ENCODE measurements around the gene ADRA2B.

ADRA2B gene

GRCh38 chr2:96119389-96119751, 3.0 kb upstream of the ADRA2B start:
- Histone ChIP-seq H3K9ac (ENCODE audit: low read depth, low read length) (no peak overlapping the region), H3K36me3 (ENCODE audit: insufficient read depth, low read depth, low read length) (no peaks in the 10 kb centered on the region), H3K9me3 (ENCODE audit: insufficient read depth, low read depth, low read length) (no peaks in the 10 kb centered on the region), H3K27me3 (ENCODE audit: insufficient read depth, low read length) (peaks cover 68% of the 10 kb centered on the region), H3K4me3 (ENCODE audit: low read length) (no peak overlapping the region), H3K4me1 (ENCODE audit: insufficient read depth, low read length) (no peaks in the 10 kb centered on the region), H3K27ac (ENCODE audit: low read length) (no peak overlapping the region)

DNA sequence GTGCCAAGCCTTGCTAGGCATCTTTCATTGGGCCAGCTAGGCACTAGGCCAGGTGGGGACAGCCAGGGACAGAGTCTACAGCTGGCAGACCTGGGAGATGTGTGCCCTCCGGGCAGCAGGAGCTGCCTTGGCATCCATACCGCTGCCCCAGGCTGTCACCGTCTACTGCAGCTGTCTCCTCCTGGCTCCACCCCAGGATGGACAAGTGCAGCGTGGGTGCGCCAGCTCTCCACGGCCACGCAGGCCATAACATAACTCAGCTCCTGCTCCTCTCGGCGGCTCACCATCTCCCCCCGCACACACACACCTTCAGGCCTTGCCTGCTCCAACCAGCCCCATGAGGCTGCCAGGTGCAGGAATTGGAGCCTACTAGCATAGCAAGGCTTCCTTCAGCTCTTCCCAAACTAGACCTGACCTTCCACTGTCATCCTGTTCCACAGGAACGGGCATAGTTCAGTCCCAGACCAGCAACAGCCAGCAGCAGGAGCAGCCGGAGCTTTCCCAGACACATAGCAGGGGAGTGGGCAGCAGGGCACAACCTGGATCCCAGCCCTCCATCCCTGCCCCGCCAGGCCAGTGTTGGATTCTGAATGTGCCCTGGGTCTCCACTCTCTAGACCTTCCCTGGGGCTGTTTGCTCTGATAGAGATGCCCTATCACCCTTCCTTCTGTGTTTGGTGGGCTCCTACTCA, 2.5 kb upstream of the ADRA2B start:
- H3K27ac ChIP-seq (ENCODE audit: low read length): no peak overlapping the region
- H3K4me1 ChIP-seq (ENCODE audit: insufficient read depth, low read length): no peaks in the 10 kb centered on the region
- H3K9me3 ChIP-seq (ENCODE audit: insufficient read depth, low read depth, low read length): no peaks in the 10 kb centered on the region
- no peaks in the 10 kb centered on the region for H3K36me3 ChIP-seq (ENCODE audit: insufficient read depth, low read depth, low read length)
- peaks cover 69% of the 10 kb centered on the region for H3K27me3 ChIP-seq (ENCODE audit: insufficient read depth, low read length)
- no peak overlapping the region for H3K9ac ChIP-seq (ENCODE audit: low read depth, low read length)
- no peak overlapping the region for H3K4me3 ChIP-seq (ENCODE audit: low read length)

DNA sequence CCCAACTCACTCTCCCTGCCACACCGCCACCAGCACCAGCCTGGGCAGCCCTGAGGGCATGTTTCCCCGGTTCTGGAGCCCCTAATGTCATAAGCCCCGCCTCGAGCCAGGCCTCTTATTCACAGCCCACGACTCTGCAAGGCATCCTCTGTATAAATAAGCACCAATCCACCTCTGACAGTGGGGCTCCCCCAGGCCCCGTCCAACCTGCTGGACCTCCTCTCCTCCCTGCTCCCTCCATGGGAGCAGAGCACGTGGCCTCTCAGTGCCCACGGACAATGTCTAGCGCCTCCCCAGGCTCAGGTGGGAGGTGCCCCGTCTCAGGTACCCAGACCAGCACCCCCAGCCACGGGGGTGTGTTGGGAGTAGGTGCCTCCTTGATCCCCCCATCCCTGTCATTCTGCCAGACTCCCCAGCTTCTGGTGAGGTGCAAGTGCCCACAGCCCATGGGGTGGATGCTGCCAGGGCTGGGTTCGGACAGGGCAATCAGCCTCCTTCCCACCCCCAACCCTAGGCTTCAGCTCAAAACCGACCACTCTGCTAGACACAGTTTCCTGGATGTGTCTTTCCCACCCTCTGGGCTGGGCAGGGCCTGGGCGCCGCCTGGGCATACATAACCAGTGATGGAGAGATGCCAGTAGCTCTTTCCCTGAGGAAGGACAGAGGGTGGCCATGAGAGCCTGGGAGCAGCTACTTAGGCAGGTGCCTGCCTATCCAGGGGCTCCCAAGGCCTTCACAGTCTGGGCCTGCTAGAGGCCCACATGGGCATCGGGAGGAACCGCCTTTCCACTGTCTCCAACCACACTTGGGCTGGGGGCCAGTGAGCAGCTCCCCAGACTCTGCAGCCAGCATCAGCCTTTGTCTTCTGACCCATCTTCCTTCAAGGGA, 1.6 kb upstream of the ADRA2B start:
- Histone ChIP-seq H3K27ac (ENCODE audit: low read length) (no peak overlapping the region), H3K9me3 (ENCODE audit: insufficient read depth, low read depth, low read length) (no peaks in the 10 kb centered on the region), H3K4me1 (ENCODE audit: insufficient read depth, low read length) (no peaks in the 10 kb centered on the region), H3K27me3 (ENCODE audit: insufficient read depth, low read length) (peaks cover 69% of the 10 kb centered on the region), H3K36me3 (ENCODE audit: insufficient read depth, low read depth, low read length) (no peaks in the 10 kb centered on the region), H3K9ac (ENCODE audit: low read depth, low read length) (no peak overlapping the region), H3K4me3 (ENCODE audit: low read length) (peak overlapping the region; percentile 66; the same call in 1 of the 2 replicates)

- Histone ChIP-seq H3K4me1 (ENCODE audit: insufficient read depth, low read length) (no peaks in the 10 kb centered on the region), H3K27me3 (ENCODE audit: insufficient read depth, low read length) (peaks cover 69% of the 10 kb centered on the region), H3K4me3 (ENCODE audit: low read length) (peak overlapping the region; percentile 66), H3K36me3 (ENCODE audit: insufficient read depth, low read depth, low read length) (no peaks in the 10 kb centered on the region), H3K9me3 (ENCODE audit: insufficient read depth, low read depth, low read length) (no peaks in the 10 kb centered on the region), H3K27ac (ENCODE audit: low read length) (no peak overlapping the region), H3K9ac (ENCODE audit: low read depth, low read length) (0 out of 2 replicates have a peak overlapping the region, but pooled peaks have one; percentile 34)
These were observed 635 bp upstream of the ADRA2B start for GRCh38 chr2:96116879-96117533.

DNA sequence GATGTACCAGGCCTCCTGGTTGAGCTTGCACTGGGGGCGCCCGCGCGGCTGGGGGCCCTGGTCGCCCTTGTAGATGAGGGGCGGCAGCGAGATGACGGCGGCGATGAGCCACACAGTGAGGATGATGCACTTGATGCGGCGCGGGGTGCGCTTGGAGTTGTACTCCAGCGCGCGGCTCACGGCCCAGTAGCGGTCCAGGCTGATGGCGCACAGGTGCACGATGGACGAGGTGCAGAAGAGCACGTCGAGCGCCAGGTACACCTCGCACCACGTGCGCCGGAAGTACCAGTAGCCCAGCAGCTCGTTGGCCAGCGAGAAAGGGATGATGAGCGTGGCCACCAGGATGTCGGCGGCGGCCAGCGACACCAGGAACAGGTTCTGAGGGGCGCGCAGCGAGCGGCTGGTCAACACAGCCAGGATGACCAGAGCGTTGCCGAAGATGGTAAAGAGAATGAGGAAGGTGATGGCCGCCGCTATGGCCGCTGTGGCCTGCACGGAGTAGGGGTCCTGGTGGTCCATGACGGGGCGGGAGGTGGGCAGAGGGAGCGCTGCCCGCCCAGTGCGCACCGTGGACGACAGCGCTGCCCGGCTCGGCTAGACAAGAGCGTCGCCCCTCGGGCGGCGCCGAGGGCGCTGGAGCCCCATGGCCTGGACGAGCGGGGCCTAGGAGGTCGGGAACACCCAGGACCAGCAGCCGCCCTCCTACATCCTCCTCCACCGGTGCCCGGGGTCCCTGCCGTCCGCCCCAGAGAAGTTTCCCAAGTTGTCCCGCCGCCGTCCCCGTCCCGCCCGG, 544 bp downstream of the ADRA2B start:
- Histone ChIP-seq H3K27ac (ENCODE audit: low read length) (no peak overlapping the region), H3K4me1 (ENCODE audit: insufficient read depth, low read length) (no peaks in the 10 kb centered on the region), H3K9me3 (ENCODE audit: insufficient read depth, low read depth, low read length) (no peaks in the 10 kb centered on the region), H3K27me3 (ENCODE audit: insufficient read depth, low read length) (peaks cover 58% of the 10 kb centered on the region), H3K9ac (ENCODE audit: low read depth, low read length) (no peak overlapping the region), H3K36me3 (ENCODE audit: insufficient read depth, low read depth, low read length) (no peaks in the 10 kb centered on the region), H3K4me3 (ENCODE audit: low read length) (peak overlapping the region; percentile 66)

- no peaks in the 10 kb centered on the region for H3K4me1 ChIP-seq (ENCODE audit: insufficient read depth, low read length)
- H3K4me3 ChIP-seq (ENCODE audit: low read length): no peak overlapping the region
- no peak overlapping the region for H3K9ac ChIP-seq (ENCODE audit: low read depth, low read length)
- no peak overlapping the region for H3K27ac ChIP-seq (ENCODE audit: low read length)
- H3K27me3 ChIP-seq (ENCODE audit: insufficient read depth, low read length): peaks cover 51% of the 10 kb centered on the region
- H3K36me3 ChIP-seq (ENCODE audit: insufficient read depth, low read depth, low read length): no peaks in the 10 kb centered on the region
- no peaks in the 10 kb centered on the region for H3K9me3 ChIP-seq (ENCODE audit: insufficient read depth, low read depth, low read length)
These were observed 1.3 kb downstream of the ADRA2B start for GRCh38 chr2:96114903-96115581.

GRCh38 chr2:96114546-96114902, 1.8 kb downstream of the ADRA2B start:
- Histone ChIP-seq H3K27ac (ENCODE audit: low read length) (no peak overlapping the region), H3K27me3 (ENCODE audit: insufficient read depth, low read length) (peaks cover 46% of the 10 kb centered on the region), H3K4me1 (ENCODE audit: insufficient read depth, low read length) (no peaks in the 10 kb centered on the region), H3K9me3 (ENCODE audit: insufficient read depth, low read depth, low read length) (no peaks in the 10 kb centered on the region), H3K9ac (ENCODE audit: low read depth, low read length) (no peak overlapping the region), H3K4me3 (ENCODE audit: low read length) (no peak overlapping the region), H3K36me3 (ENCODE audit: insufficient read depth, low read depth, low read length) (no peaks in the 10 kb centered on the region)

GRCh38 chr2:96113951-96114350, 2.4 kb downstream of the ADRA2B start:
- Histone ChIP-seq H3K4me3 (ENCODE audit: low read length) (no peak overlapping the region), H3K9me3 (ENCODE audit: insufficient read depth, low read depth, low read length) (no peaks in the 10 kb centered on the region), H3K9ac (ENCODE audit: low read depth, low read length) (no peak overlapping the region), H3K27me3 (ENCODE audit: insufficient read depth, low read length) (peaks cover 40% of the 10 kb centered on the region), H3K4me1 (ENCODE audit: insufficient read depth, low read length) (no peaks in the 10 kb centered on the region; the same call in 1 of the 2 replicates), H3K27ac (ENCODE audit: low read length) (no peak overlapping the region), H3K36me3 (ENCODE audit: insufficient read depth, low read depth, low read length) (no peaks in the 10 kb centered on the region)

GRCh38 chr2:96113367-96113677, 3.0 kb downstream of the ADRA2B start:
- no peak overlapping the region for H3K9ac ChIP-seq (ENCODE audit: low read depth, low read length)
- no peak overlapping the region for H3K27ac ChIP-seq (ENCODE audit: low read length)
- H3K4me1 ChIP-seq (ENCODE audit: insufficient read depth, low read length): peaks cover 3% of the 10 kb centered on the region; the same call in 1 of the 2 replicates
- peaks cover 34% of the 10 kb centered on the region for H3K27me3 ChIP-seq (ENCODE audit: insufficient read depth, low read length)
- no peaks in the 10 kb centered on the region for H3K36me3 ChIP-seq (ENCODE audit: insufficient read depth, low read depth, low read length)
- H3K9me3 ChIP-seq (ENCODE audit: insufficient read depth, low read depth, low read length): no peaks in the 10 kb centered on the region
- no peak overlapping the region for H3K4me3 ChIP-seq (ENCODE audit: low read length)

GRCh38 chr2:96112501-96113366, 3.6 kb downstream of the ADRA2B start:
- peaks cover 28% of the 10 kb centered on the region for H3K27me3 ChIP-seq (ENCODE audit: insufficient read depth, low read length)
- no peaks in the 10 kb centered on the region for H3K9me3 ChIP-seq (ENCODE audit: insufficient read depth, low read depth, low read length)
- peaks cover 3% of the 10 kb centered on the region; the same call in 1 of the 2 replicates for H3K4me1 ChIP-seq (ENCODE audit: insufficient read depth, low read length)
- H3K9ac ChIP-seq (ENCODE audit: low read depth, low read length): no peak overlapping the region
- no peak overlapping the region for H3K27ac ChIP-seq (ENCODE audit: low read length)
- H3K4me3 ChIP-seq (ENCODE audit: low read length): no peak overlapping the region
- H3K36me3 ChIP-seq (ENCODE audit: insufficient read depth, low read depth, low read length): no peaks in the 10 kb centered on the region
